ENCODE data around the gene LRBA.

The LRBA gene

DNA sequence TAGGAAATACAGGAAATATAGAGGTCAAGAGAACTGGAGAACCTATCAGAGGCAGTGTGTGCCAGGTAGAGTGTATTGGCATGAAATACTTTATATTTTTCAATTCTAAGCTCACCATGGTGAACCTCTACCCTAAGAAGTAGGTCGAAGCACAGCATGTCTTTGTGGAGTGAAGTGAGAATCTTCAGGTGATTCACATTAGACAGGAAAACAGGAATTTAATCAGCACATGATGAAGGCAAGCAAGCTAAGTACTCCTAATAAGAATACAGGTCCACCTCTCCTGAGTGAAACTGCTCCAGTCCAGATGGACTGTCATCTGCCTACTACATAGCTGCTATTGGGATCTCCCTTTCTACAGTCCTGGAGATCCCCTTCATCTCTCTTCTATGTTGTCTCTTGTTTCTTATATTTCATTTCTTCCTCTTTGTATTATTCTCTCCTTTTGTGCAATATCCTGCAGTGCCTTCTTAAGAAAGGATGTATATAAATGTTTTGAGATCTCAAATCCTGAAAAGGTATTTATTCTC is 159.0 kb downstream of the LRBA start:
- Histone ChIP-seq H3K4me3 (ENCODE audit: low read length) (no peak overlapping the region), H3K36me3 (ENCODE audit: insufficient read depth, low read length) (peaks cover 4% of the 10 kb centered on the region), H3K27me3 (ENCODE audit: insufficient read depth, low read length) (no peaks in the 10 kb centered on the region)

DNA sequence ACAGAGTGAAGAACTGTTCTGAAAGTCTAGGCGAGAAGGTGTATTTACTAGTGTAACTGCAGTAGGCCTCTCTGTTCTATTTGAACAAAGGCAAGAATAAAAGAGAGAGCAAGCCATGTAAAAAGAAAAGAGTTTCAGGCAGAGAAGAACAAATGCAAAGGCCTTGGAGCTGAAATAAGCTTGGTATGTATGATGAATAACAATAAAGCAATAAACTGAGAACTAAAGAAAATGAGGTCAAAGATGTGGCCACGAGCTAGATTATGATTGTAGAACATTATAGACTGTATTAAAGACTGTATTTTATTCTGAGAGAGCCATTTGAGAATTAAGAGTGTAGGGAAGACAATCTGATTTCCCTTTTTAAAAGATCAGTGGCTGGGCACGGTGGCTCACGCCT is 160.5 kb downstream of the LRBA start:
- Histone ChIP-seq H2AFZ (ENCODE audit: low read depth, low read length) (no peak overlapping the region), H3K36me3 (ENCODE audit: insufficient read depth, low read length) (peaks cover 4% of the 10 kb centered on the region), H3K27me3 (ENCODE audit: insufficient read depth, low read length) (no peaks in the 10 kb centered on the region), H3K4me1 (ENCODE audit: insufficient read depth, low read length) (peaks cover 3% of the 10 kb centered on the region), H3K9me3 (ENCODE audit: low read length) (no peaks in the 10 kb centered on the region), H3K4me3 (ENCODE audit: low read length) (no peak overlapping the region)

More for the DNA sequence above, 159.0 kb downstream of the LRBA start:
- no peak overlapping the region for H2AFZ ChIP-seq (ENCODE audit: low read depth, low read length)
- H3K9me3 ChIP-seq (ENCODE audit: low read length): no peaks in the 10 kb centered on the region
- H3K4me1 ChIP-seq (ENCODE audit: insufficient read depth, low read length): peaks cover 3% of the 10 kb centered on the region

DNA sequence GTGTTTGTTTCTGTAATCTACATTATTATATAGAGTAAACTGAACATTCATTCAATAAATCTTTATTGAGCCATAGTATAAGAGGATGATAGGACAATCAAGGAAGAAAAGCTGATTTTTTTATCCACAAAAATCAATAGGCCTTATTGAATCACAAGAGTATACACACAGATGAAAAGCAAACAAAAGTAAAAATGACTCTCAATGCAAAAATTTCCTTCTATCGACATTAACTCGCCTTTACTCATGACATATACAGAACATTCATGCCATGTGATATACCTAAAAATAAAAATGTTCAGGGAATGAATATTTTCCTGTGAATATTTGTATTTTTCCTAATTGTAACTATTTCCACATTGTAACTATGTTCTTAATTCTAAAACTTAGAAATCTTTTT is 161.2 kb downstream of the LRBA start:
- Histone ChIP-seq H3K36me3 (ENCODE audit: insufficient read depth, low read length) (peaks cover 4% of the 10 kb centered on the region), H3K4me1 (ENCODE audit: insufficient read depth, low read length) (peaks cover 3% of the 10 kb centered on the region), H3K9me3 (ENCODE audit: low read length) (no peaks in the 10 kb centered on the region)

DNA sequence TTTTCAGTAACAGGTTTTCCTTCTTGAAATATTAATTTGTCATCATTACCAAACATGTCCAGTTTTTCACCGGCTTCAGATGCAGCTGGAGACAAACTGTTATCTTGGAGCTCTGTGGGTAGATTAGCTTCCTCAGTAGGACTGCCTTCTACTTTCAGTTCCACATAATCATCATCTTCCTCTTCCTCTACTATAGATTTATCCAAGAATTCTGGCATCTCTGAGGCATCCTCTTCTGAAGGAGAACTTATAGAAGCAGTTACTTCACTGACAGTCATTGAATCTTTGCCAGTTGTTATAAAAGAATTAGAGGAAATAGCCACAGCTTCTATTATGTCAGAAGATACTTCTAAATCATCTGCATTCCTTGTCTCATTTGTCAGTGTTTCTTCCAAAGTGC is 162.9 kb downstream of the LRBA start:
- H3K36me3 ChIP-seq (ENCODE audit: insufficient read depth, low read length): peaks cover 4% of the 10 kb centered on the region
- H3K4me1 ChIP-seq (ENCODE audit: insufficient read depth, low read length): peaks cover 3% of the 10 kb centered on the region
- H3K27me3 ChIP-seq (ENCODE audit: insufficient read depth, low read length): no peaks in the 10 kb centered on the region
- no peak overlapping the region for H3K4me3 ChIP-seq (ENCODE audit: low read length)
- H3K9me3 ChIP-seq (ENCODE audit: low read length): no peaks in the 10 kb centered on the region
- no peak overlapping the region for H2AFZ ChIP-seq (ENCODE audit: low read depth, low read length)

More for the DNA sequence above, 161.2 kb downstream of the LRBA start:
- no peaks in the 10 kb centered on the region for H3K27me3 ChIP-seq (ENCODE audit: insufficient read depth, low read length)
- H2AFZ ChIP-seq (ENCODE audit: low read depth, low read length): no peak overlapping the region
- H3K4me3 ChIP-seq (ENCODE audit: low read length): no peak overlapping the region

DNA sequence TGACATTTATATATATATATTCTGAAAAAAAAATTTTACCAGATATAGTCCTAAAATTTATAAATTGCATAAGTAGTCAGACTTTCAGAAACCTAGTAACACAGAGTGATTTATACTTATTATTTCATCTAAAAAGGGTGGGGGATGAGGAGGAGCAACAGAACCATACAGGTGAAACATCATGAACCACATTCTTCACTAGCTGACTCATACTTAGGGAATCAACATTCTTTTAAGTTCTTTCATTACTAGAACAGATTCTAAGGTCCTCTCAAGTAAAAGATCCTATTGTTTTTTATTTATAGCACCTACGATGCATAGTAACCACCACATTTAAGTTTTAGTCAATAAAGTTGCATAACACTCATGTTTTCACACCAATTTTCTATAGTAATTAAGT is 166.1 kb downstream of the LRBA start:
- Histone ChIP-seq H3K4me3 (ENCODE audit: low read length) (no peak overlapping the region), H2AFZ (ENCODE audit: low read depth, low read length) (no peak overlapping the region), H3K9me3 (ENCODE audit: low read length) (no peaks in the 10 kb centered on the region), H3K4me1 (ENCODE audit: insufficient read depth, low read length) (no peaks in the 10 kb centered on the region), H3K27me3 (ENCODE audit: insufficient read depth, low read length) (no peaks in the 10 kb centered on the region), H3K36me3 (ENCODE audit: insufficient read depth, low read length) (peaks cover 4% of the 10 kb centered on the region)

DNA sequence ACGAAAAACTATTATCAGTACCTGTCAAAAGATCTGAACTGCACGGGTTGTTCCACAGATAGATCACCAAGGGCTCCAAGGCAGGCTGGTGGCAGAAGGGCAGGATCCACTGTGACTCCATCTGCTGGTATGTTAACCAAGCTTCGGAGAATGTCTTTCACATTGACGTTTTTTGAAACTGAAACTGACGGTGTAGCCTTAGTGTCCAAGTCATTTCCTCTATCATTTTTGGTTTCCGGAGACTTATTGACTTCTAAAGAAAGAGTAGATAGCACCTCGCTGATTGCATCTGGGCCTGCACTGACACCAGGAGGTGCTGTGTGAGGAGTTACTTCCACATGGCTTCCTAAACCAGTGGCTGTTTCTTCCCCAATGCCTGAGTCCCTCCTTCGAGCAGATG is 186.9 kb downstream of the LRBA start:
- H2AFZ ChIP-seq (ENCODE audit: low read depth, low read length): no peak overlapping the region
- H3K27me3 ChIP-seq (ENCODE audit: insufficient read depth, low read length): no peaks in the 10 kb centered on the region
- no peak overlapping the region for H3K4me3 ChIP-seq (ENCODE audit: low read length)
- H3K4me1 ChIP-seq (ENCODE audit: insufficient read depth, low read length): no peaks in the 10 kb centered on the region
- H3K36me3 ChIP-seq (ENCODE audit: insufficient read depth, low read length): peaks cover 13% of the 10 kb centered on the region
- H3K9me3 ChIP-seq (ENCODE audit: low read length): no peaks in the 10 kb centered on the region

DNA sequence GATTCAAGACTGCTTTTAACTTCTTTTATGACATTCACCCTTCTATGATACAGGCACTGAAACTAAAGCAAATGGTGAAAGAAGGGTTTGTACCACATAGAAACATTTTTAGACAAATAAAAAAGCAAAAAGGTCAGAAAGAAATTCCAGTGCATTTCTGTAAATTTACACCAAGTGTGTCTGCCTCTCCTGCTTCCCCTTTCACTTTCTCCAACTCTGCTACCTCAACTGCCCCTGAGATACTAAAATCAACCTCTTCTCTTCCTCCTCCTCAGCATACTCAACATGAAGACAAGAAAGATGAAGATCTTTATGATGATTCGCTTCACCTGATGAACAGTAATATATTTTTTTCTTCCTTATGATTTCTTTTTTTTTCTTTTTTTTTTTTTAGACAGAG is 187.9 kb downstream of the LRBA start:
- Histone ChIP-seq H2AFZ (ENCODE audit: low read depth, low read length) (no peak overlapping the region), H3K36me3 (ENCODE audit: insufficient read depth, low read length) (peaks cover 13% of the 10 kb centered on the region), H3K9me3 (ENCODE audit: low read length) (no peaks in the 10 kb centered on the region), H3K27me3 (ENCODE audit: insufficient read depth, low read length) (no peaks in the 10 kb centered on the region), H3K4me3 (ENCODE audit: low read length) (no peak overlapping the region), H3K4me1 (ENCODE audit: insufficient read depth, low read length) (no peaks in the 10 kb centered on the region)

DNA sequence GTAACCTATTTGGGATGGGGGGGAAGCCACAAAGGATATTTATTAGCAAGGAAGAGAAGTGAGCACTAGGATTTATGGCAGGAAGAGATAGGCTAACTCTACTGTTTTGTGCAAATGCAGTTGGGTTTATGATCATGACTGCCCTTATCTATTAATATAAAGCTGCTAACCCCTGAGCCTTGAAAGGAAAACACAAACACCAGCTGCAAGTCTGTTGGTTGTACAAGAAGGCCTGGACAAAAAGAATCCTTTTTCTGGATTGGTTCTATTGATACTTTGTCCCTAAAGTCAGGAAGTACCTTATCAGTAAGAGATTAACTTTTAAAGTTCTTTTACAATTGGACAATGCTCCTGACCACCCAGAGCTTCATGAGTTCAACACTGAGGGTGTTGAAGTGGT is 188.8 kb downstream of the LRBA start:
- H3K4me1 ChIP-seq (ENCODE audit: insufficient read depth, low read length): no peaks in the 10 kb centered on the region
- no peak overlapping the region for H3K4me3 ChIP-seq (ENCODE audit: low read length)
- no peak overlapping the region for H2AFZ ChIP-seq (ENCODE audit: low read depth, low read length)
- peaks cover 13% of the 10 kb centered on the region for H3K36me3 ChIP-seq (ENCODE audit: insufficient read depth, low read length)
- no peaks in the 10 kb centered on the region for H3K9me3 ChIP-seq (ENCODE audit: low read length)
- H3K27me3 ChIP-seq (ENCODE audit: insufficient read depth, low read length): no peaks in the 10 kb centered on the region

DNA sequence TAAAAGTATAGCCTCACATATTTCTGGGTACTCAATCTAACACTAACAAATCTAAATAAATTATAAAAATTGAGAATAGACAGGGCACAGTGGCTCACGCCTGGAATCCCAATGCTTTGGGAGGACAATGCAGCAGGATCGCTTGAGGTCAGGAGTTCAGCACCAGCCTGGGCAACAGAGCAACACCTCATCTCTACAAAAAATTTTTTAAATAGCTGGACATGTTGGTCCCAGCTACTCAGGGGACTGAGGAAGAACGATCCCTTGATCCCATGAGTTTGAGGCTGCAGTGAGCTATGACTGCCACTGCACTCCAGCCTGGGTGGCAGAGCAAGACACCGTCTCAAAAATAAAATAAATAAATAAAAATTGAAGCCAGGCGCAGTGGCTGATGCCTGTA is 192.7 kb downstream of the LRBA start:
- Histone ChIP-seq H3K27me3 (ENCODE audit: insufficient read depth, low read length) (no peaks in the 10 kb centered on the region), H2AFZ (ENCODE audit: low read depth, low read length) (no peak overlapping the region), H3K9me3 (ENCODE audit: low read length) (no peaks in the 10 kb centered on the region), H3K36me3 (ENCODE audit: insufficient read depth, low read length) (peaks cover 5% of the 10 kb centered on the region), H3K4me1 (ENCODE audit: insufficient read depth, low read length) (no peaks in the 10 kb centered on the region), H3K4me3 (ENCODE audit: low read length) (no peak overlapping the region)

DNA sequence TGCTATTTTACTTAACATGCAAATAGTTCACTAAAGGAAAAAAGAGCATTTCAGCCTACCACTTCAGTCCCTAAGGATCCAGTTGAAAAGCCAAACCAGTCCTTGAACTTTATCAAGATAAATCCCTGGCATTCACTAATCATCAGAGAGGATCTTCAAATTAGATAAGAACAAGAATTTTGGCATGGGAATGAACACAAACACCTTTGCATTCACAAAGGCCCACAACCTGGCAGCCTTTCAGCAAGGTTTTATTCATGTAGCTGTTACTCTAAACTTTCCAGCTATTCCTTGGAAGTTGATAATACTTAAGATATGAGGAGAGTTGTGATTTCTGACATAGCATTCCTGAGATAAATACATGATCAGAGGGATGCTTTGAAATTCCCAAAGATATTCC is 193.4 kb downstream of the LRBA start:
- peaks cover 3% of the 10 kb centered on the region for H3K36me3 ChIP-seq (ENCODE audit: insufficient read depth, low read length)
- no peaks in the 10 kb centered on the region for H3K9me3 ChIP-seq (ENCODE audit: low read length)
- H2AFZ ChIP-seq (ENCODE audit: low read depth, low read length): no peak overlapping the region
- no peak overlapping the region for H3K4me3 ChIP-seq (ENCODE audit: low read length)
- H3K4me1 ChIP-seq (ENCODE audit: insufficient read depth, low read length): no peaks in the 10 kb centered on the region
- no peaks in the 10 kb centered on the region for H3K27me3 ChIP-seq (ENCODE audit: insufficient read depth, low read length)

DNA sequence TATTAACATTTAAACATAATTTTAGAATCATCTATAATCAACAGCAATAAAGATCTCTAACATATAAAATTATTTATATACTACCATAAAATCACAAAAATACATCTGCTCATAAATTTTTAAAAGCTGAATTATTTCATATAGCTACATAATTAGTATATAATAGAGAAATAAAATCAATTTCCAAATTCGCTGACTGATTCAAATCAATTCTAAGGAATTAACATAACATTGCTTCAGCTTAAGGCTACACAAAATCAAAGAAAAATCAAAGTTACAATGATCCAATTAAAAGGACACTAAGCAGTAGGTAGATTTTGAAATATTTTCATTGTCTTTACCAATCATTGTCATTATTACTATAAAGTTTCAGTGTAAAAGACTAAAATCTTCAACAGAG is 194.7 kb downstream of the LRBA start:
- Histone ChIP-seq H3K9me3 (ENCODE audit: low read length) (no peaks in the 10 kb centered on the region), H3K4me1 (ENCODE audit: insufficient read depth, low read length) (no peaks in the 10 kb centered on the region), H3K36me3 (ENCODE audit: insufficient read depth, low read length) (no peaks in the 10 kb centered on the region), H3K4me3 (ENCODE audit: low read length) (no peak overlapping the region), H3K27me3 (ENCODE audit: insufficient read depth, low read length) (no peaks in the 10 kb centered on the region), H2AFZ (ENCODE audit: low read depth, low read length) (no peak overlapping the region)

DNA sequence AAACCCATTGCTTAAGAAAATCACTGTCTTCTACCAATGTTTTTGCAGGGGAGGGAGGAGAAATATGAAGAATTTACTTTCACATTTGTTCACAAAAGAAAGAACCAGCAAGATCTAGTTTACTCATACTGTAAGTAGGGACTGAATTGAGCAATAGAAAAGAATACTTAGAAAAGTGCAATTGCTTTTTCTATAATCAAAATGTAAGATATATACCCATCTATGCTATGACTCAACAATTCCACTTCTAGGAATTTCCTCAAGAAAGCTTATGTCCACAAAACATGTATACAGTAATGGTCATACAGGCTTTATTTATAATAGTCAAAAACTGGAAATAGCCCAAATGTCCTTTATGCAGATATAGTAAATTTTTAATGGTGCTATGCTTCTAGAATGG is 196.4 kb downstream of the LRBA start:
- Histone ChIP-seq H3K4me1 (ENCODE audit: insufficient read depth, low read length) (no peaks in the 10 kb centered on the region), H3K4me3 (ENCODE audit: low read length) (no peak overlapping the region), H3K9me3 (ENCODE audit: low read length) (no peaks in the 10 kb centered on the region), H2AFZ (ENCODE audit: low read depth, low read length) (no peak overlapping the region), H3K27me3 (ENCODE audit: insufficient read depth, low read length) (no peaks in the 10 kb centered on the region), H3K36me3 (ENCODE audit: insufficient read depth, low read length) (no peaks in the 10 kb centered on the region)

DNA sequence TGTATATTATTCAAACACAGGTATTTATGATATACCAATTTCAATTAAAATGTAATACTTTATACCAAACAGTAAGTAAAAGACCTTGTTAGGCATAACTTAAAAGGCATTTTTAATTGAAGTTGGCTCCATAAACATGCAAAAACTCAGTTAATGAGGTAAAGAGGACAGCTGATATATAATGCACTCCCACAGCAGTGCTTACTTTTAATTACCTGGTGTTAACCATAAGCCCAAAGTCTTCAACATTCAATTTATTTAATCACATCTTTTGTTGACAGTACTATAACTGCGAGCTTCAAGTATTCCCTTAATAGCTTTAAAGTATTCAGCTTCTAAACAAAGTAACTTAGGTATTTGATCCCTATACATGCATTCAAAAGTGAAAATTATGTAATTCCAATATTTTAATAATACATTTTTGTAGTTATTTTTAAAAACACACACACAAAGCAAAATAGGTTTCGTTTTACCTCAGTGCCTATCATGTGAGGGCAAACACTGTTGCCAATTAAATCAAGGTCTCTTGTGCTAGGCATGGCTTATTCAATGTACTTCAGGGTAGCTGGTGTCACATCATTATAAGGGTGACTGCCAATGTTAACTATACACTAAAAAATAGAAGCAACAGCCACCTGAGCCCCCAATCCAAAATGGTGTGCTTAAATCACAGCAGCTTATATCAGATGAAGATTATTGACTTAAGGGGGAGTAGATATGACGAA is 197.1 kb downstream of the LRBA start:
- Histone ChIP-seq H3K4me1 (ENCODE audit: insufficient read depth, low read length) (no peaks in the 10 kb centered on the region), H3K9me3 (ENCODE audit: low read length) (no peaks in the 10 kb centered on the region), H2AFZ (ENCODE audit: low read depth, low read length) (no peak overlapping the region), H3K27me3 (ENCODE audit: insufficient read depth, low read length) (no peaks in the 10 kb centered on the region), H3K4me3 (ENCODE audit: low read length) (no peak overlapping the region), H3K36me3 (ENCODE audit: insufficient read depth, low read length) (no peaks in the 10 kb centered on the region)

DNA sequence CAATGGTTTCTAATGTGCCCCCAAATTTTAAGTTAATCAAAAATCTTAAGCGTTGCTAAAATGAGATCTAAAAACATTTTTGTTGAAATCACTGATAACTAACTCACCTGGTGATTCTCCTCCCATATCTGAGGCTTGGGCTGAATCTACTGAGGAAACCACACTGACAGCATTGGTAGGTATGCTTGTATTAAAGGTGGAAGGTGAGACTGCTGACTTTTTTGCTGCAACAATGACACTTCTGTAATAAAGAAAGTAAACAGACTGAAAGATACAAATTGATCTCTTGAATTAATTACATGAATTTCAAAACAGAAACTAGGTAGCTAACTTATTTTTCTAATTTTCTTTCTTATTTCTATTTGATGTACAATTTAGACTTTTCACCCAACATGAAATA is 198.1 kb downstream of the LRBA start:
- no peak overlapping the region for H2AFZ ChIP-seq (ENCODE audit: low read depth, low read length)
- no peaks in the 10 kb centered on the region for H3K36me3 ChIP-seq (ENCODE audit: insufficient read depth, low read length)
- peaks cover 2% of the 10 kb centered on the region for H3K4me1 ChIP-seq (ENCODE audit: insufficient read depth, low read length)
- no peaks in the 10 kb centered on the region for H3K27me3 ChIP-seq (ENCODE audit: insufficient read depth, low read length)
- no peak overlapping the region for H3K4me3 ChIP-seq (ENCODE audit: low read length)
- no peaks in the 10 kb centered on the region for H3K9me3 ChIP-seq (ENCODE audit: low read length)
